Prostate gland (tissue), 2 donors: Measurements from ENCODE around the gene PXMP4. TPM values are rescaled to one million over a fixed set of nuclear protein-coding genes. Genes with fewer than 3 reads are reported as not detected.

Source experiments
- DNase-seq: peaks from one replicate; pipeline ENCODE4 v3.0.0-alpha.2; 2019; ENCODE audit warnings: low spot score
- H3K27ac ChIP-seq, 2 donors: fragments of 200-600 bp; sonication (generic); 2 replicates each; pipeline ENCODE4 v1.5.1; 2017 to 2019
- H3K27me3 ChIP-seq: fragments of 200-600 bp; sonication (generic); replicated peaks from 2 replicates; pipeline ENCODE4 v1.5.1; 2019; ENCODE audit not compliant: insufficient read depth
- H3K36me3 ChIP-seq, 2 donors: fragments of 200-600 bp; sonication (generic); 1 replicate in 1 of 2; 2 replicates in 1 of 2; pipeline versions ENCODE4 v1.5.1 to v1.8.1; 2017 to 2019
- H3K4me1 ChIP-seq: fragments of 200-600 bp; sonication (generic); replicated peaks from 2 replicates; pipeline ENCODE4 v1.5.1; 2019
- H3K4me3 ChIP-seq, 2 donors: fragments of 200-600 bp; sonication (generic); 2 replicates each; pipeline ENCODE4 v1.5.1; 2017 to 2019
- H3K9me3 ChIP-seq: fragments of 200-600 bp; sonication (generic); 2 replicates; pipeline ENCODE4 v1.5.1; 2017
- CTCF ChIP-seq, 4 experiments: fragments of 200-600 bp in 2 of 4; fragments of 450-650 bp in 2 of 4; sonication (generic) in 2 of 4; IDR thresholded peaks; 1 replicate in 3 of 4; 2 replicates in 1 of 4; pipeline ENCODE4 v1.5.1; 2016 to 2019; ENCODE audit warnings: antibody characterized with exemption in 4 of 4, mild to moderate bottlenecking in 2 of 4, moderate library complexity in 2 of 4
- POLR2A ChIP-seq: fragments of 450-650 bp; IDR thresholded peaks from one replicate; pipeline ENCODE4 v1.6.1; 2016; ENCODE audit warnings: antibody characterized with exemption, mild to moderate bottlenecking
- POLR2AphosphoS5 ChIP-seq: sonication (generic); formaldehyde crosslinking; IDR thresholded peaks from one replicate; pipeline ENCODE4 v1.6.1; 2017; ENCODE audit warnings: antibody characterized with exemption
- WGBS: methylation state at CpG from one replicate; pipeline ENCODE4 v1.1.5; 2018; 5-methylcytosine and 5-hydroxymethylcytosine counted together
- intact Hi-C: fragments of 100-400 bp; cut with DNase I; formaldehyde crosslinking; loops from one replicate; pipeline ENCODE4 v1.14.2; 2022
- total RNA-seq, 2 donors: library from RNA; depleted of rRNA; stranded (reverse); fragments of >200 nt; gene quantifications; one replicate each; pipeline ENCODE4 v1.1.0, GENCODE V29; 2016

PXMP4 gene
- total RNA-seq, 2 donors from 2014 or later = 13.3 to 25.5 TPM

DNA sequence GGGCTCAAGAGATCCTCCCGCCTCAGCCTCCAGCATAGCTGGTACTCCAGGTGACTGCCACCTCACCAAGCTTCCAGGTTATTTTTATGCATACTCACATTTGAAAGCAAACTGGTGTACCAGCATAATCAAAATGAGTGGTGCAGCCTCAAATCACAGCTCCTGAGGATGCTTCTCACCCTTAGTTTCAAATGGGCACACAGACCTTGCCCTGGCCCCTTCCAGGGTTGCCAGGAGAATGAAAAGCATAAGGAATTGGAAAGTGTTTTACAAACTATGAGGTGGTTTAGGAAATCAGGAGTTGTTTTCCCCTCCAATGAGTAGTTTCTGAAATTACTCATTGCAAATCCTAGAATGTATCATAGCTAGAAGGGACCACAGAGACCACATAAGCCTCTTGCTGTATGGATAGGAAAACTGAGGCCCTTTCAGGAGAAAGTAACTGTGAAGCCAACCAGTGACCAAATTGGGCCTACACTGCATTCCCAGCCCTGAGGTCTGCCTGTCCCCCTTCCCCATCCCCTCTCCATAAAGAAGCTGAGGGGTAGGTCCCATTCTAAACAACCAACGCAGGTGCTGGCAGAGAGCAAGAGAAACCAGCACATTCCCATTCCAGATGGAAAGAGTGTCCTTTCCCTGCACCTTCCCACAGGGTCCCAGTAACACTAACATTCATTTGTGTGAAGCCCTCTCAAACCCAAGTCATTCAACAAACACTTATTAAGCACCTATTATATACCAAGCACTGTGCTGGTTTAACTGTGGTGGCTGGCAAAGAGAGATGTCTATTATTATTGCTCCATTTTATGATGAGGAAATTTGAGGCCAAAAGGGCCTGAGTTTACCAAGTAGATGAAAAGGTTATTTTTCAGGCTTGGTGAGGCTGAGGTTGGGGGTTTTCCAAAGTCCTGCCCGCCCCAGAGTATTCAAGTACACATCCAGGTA lies 31.8 kb downstream of the PXMP4 start:
- TF ChIP-seq CTCF (IDR thresholded peaks at IDR 0.05) (no peak), POLR2AphosphoS5 (no peak), POLR2A (no peak)
- intact Hi-C loops = no loop called here
- no peaks in the 10 kb centered on the region for H3K27me3 ChIP-seq
- WGBS = 84% methylated on average over 3 of the region's 3 CpGs
- H3K4me3 ChIP-seq = no peak overlapping the region
- H3K36me3 ChIP-seq = no peaks in the 10 kb centered on the region
- no peak overlapping the region for H3K27ac ChIP-seq
- no peak for DNase-seq
- no peaks in the 10 kb centered on the region for H3K9me3 ChIP-seq
- H3K4me1 ChIP-seq = no peaks in the 10 kb centered on the region

- no peaks in the 10 kb centered on the region for H3K9me3 ChIP-seq
- no peak for TF ChIP-seq POLR2A
- no peak for TF ChIP-seq POLR2AphosphoS5
- TF ChIP-seq CTCF (IDR thresholded peaks at IDR 0.05) = no peak
- no peak for DNase-seq
- no peak overlapping the region for H3K4me3 ChIP-seq
- H3K36me3 ChIP-seq = no peaks in the 10 kb centered on the region
- intact Hi-C loops = no loop called here
- no peak overlapping the region for H3K27ac ChIP-seq
- 79% methylated on average over 8 of the region's 8 CpGs for WGBS
- no peaks in the 10 kb centered on the region for H3K27me3 ChIP-seq
- H3K4me1 ChIP-seq = no peaks in the 10 kb centered on the region
These were observed 32.7 kb downstream of the PXMP4 start for GRCh38 chr20:33687370-33687915.

GRCh38 chr20:33686984-33687366 lies 33.1 kb downstream of the PXMP4 start:
- no peak for DNase-seq
- intact Hi-C loops = no loop called here
- no peaks in the 10 kb centered on the region for H3K9me3 ChIP-seq
- TF ChIP-seq POLR2AphosphoS5 (no peak), CTCF (IDR thresholded peaks at IDR 0.05) (no peak), POLR2A (no peak)
- WGBS = 84% methylated on average over 14 of the region's 14 CpGs
- no peak overlapping the region for H3K27ac ChIP-seq
- no peaks in the 10 kb centered on the region for H3K4me1 ChIP-seq
- no peaks in the 10 kb centered on the region for H3K36me3 ChIP-seq
- H3K27me3 ChIP-seq = no peaks in the 10 kb centered on the region
- H3K4me3 ChIP-seq = peak overlapping the region in 1 of 2 donors; percentile 39

DNA sequence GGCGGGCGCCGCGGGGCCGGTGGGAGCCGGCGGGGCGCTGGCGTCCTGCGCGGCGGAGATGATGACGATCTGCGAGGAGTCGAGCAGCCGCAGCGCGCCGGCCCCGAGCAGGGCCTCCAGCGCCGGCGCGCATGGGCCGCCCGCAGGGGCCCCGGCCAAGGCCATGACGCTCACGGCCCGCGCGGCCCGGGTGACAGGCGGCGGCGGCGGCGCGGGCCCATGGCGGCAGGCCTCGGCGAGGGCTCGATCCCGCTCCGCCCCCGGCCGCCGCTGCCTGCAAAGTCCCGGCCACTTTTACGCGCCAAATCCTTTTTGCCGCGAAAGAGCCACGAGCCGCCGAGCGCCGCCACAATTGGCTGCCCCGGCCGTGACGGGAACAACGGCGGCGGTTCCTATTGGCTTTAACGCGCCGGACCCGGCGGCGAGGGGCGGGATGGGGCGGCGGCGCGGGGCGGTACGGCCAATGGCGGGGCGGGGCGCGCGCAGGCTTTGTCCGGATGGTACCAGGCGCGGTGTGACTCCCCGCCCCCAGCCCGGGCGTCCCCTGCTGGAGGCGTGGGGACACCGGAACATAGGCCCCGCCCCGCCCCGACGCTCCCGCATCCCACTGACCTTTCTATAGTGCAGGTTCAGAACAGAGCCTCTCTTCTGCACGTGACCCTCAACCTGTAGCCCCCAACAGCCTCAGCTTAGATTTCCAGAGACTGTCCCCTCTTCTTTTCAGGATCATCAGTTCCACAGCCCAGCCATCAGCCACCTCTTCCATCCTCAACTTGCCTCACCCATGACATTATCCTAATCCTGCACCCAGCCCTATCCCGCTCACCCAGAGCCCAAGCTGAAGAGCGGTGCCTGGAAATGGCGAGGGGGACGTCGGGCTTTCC lies 33.8 kb downstream of the PXMP4 start, which contains the start of gene E2F1:
Gene E2F1, minus strand, starts transcription at position 286 of the 884 bp plus-strand sequence. Its CDS starts 121 bp downstream, at position 165.
- H3K36me3 ChIP-seq = no peaks in the 10 kb centered on the region
- no peaks in the 10 kb centered on the region for H3K9me3 ChIP-seq
- intact Hi-C loops = no loop called here
- WGBS = 4% methylated on average over 44 of the region's 101 CpGs
- peak; percentile 82 for TF ChIP-seq POLR2AphosphoS5
- TF ChIP-seq CTCF (IDR thresholded peaks at IDR 0.05) = peak; percentile 21 to 86 (median 59)
- TF ChIP-seq POLR2A = no peak
- H3K27me3 ChIP-seq = no peaks in the 10 kb centered on the region
- no peaks in the 10 kb centered on the region for H3K4me1 ChIP-seq
- H3K4me3 ChIP-seq = peak within 1 kb of the TSS; percentile 36 to 39
- H3K27ac ChIP-seq = no peak within 1 kb of the TSS
- peak; percentile 95 for DNase-seq
